Measurements from ENCODE around the gene TRAF2.

GRCh38 chr9:136850866-136851775, 35.2 kb upstream of the TRAF2 start:
- no peak for TF ChIP-seq POLR2A (IDR thresholded peaks at IDR 0.05)
- no peak for TF ChIP-seq CTCF (IDR thresholded peaks at IDR 0.05)

Measured in right lobe of liver (tissue), 4 donors.